Measurements from ENCODE around the gene DNAH2. TPM values are rescaled to one million over a fixed set of nuclear protein-coding genes. Genes with fewer than 3 reads are reported as not detected.

The DNAH2 gene
- total and polyA plus RNA-seq, 9 of the 15 experiments (the other 6 are each of a cell fraction or from before 2014, with no cell fraction given): 0.03 TPM; not detected in 8

DNA sequence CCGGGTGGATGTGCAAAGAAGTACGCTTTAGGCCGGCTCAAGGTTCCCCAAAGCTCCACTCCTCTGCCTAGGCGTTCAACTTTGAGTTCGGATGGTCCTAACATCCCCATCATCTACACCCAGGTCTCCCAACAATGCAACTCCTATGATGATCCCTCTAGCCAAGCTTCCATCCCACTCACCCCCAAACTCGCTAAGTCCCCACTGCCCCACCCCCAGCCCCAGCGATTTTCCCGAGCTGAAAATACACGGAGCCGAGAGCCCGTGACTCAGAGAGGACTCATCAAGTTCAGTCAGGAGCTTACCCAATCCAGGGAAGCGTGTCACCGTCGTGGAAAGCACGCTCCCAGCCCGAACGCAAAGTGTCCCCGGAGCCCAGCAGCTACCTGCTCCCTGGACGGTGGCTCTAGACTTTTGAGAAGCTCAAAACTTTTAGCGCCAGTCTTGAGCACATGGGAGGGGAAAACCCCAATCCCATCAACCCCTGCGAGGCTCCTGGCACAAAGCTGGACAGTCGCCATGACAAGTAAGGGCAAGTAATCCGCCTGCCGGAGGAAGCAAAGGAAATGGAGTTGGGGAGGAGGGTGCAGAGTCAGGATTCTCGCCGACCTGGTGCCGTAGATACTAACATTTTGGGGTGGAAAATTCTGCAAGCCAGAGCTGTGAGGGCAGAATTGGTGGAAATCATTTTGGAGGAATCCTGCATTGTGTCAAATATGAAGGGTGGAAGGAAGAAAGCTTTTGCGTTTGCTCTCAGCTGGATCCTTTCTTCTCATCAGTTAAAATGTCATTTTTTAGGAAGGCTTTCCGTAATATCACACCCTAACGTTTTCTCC is 30.3 kb upstream of the DNAH2 start, which contains the start of gene TP53 (continued):
- TF ChIP-seq, protein P1, sequence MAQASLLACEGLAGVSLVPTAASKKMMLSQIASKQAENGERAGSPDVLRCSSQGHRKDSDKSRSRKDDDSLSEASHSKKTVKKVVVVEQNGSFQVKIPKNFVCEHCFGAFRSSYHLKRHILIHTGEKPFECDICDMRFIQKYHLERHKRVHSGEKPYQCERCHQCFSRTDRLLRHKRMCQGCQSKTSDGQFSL (CRISPR knock-in tag; IDR thresholded peaks at IDR 0.05): no peak
- TF ChIP-seq, protein P1 (tag; IDR thresholded peaks at IDR 0.05): 0 out of 4 replicates have a peak, but pooled peaks of 1 of the 2 experiments have one; percentile 12
- TF ChIP-seq SMARCA5 (IDR thresholded peaks at IDR 0.05) (no peak), CHD2 (IDR thresholded peaks at IDR 0.05; ENCODE audit: low read depth, low read length) (no peak), ZNF239 (CRISPR knock-in tag; IDR thresholded peaks at IDR 0.05) (no peak), POLR3G (IDR thresholded peaks at IDR 0.05; ENCODE audit: extremely low read depth, insufficient read length, insufficient replicate concordance) (no peak), ZNF134 (CRISPR knock-in tag; conservative IDR thresholded peaks at IDR 0.05) (no peak), HMG20A (CRISPR knock-in tag; conservative IDR thresholded peaks at IDR 0.05) (no peak), ZFP30 (CRISPR knock-in tag; IDR thresholded peaks at IDR 0.05; ENCODE audit: borderline replicate concordance) (no peak), GABPB1 (CRISPR knock-in tag; IDR thresholded peaks at IDR 0.05) (peak; percentile 56; the same call in 1 of the 2 replicates), SIRT6 (IDR thresholded peaks at IDR 0.05; ENCODE audit: low read depth, low read length) (no peak), SIN3B (IDR thresholded peaks at IDR 0.05; ENCODE audit: low read depth) (no peak), TAF1 (IDR thresholded peaks at IDR 0.05; ENCODE audit: control insufficient read depth, extremely low read depth, insufficient read depth, low read length, severe bottlenecking) (peak; percentile 93), POLR2G (IDR thresholded peaks at IDR 0.05; ENCODE audit: low read depth, low read length) (peak; percentile 92), GABPB2 (CRISPR knock-in tag; conservative IDR thresholded peaks at IDR 0.05) (no peak), FOXK2 (conservative IDR thresholded peaks at IDR 0.05 in 1 of 2, IDR thresholded peaks at IDR 0.05 in 1 of 2; ENCODE audit: low read depth in 2 of 2) (peak in 1 of 2 experiments; percentile 56; a peak in 1 of 4 replicates), TAF9B (IDR thresholded peaks at IDR 0.05; ENCODE audit: partially characterized antibody) (peak; percentile 79), ZNF121 (CRISPR knock-in tag; conservative IDR thresholded peaks at IDR 0.05) (no peak), TAL1 (IDR thresholded peaks at IDR 0.05) (no peak)
- TF ChIP-seq, protein P2, sequence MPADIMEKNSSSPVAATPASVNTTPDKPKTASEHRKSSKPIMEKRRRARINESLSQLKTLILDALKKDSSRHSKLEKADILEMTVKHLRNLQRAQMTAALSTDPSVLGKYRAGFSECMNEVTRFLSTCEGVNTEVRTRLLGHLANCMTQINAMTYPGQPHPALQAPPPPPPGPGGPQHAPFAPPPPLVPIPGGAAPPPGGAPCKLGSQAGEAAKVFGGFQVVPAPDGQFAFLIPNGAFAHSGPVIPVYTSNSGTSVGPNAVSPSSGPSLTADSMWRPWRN (IDR thresholded peaks at IDR 0.05; ENCODE audit: low read depth): no peak
- TF ChIP-seq, protein P3, sequence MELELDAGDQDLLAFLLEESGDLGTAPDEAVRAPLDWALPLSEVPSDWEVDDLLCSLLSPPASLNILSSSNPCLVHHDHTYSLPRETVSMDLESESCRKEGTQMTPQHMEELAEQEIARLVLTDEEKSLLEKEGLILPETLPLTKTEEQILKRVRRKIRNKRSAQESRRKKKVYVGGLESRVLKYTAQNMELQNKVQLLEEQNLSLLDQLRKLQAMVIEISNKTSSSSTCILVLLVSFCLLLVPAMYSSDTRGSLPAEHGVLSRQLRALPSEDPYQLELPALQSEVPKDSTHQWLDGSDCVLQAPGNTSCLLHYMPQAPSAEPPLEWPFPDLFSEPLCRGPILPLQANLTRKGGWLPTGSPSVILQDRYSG (tag; conservative IDR thresholded peaks at IDR 0.05; ENCODE audit: low read depth): no peak
- TF ChIP-seq, protein P4, sequence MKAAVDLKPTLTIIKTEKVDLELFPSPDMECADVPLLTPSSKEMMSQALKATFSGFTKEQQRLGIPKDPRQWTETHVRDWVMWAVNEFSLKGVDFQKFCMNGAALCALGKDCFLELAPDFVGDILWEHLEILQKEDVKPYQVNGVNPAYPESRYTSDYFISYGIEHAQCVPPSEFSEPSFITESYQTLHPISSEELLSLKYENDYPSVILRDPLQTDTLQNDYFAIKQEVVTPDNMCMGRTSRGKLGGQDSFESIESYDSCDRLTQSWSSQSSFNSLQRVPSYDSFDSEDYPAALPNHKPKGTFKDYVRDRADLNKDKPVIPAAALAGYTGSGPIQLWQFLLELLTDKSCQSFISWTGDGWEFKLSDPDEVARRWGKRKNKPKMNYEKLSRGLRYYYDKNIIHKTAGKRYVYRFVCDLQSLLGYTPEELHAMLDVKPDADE (conservative IDR thresholded peaks at IDR 0.05; ENCODE audit: control insufficient read depth, low read depth, low read length): peak; percentile 72
- TF ChIP-seq, protein P5, sequence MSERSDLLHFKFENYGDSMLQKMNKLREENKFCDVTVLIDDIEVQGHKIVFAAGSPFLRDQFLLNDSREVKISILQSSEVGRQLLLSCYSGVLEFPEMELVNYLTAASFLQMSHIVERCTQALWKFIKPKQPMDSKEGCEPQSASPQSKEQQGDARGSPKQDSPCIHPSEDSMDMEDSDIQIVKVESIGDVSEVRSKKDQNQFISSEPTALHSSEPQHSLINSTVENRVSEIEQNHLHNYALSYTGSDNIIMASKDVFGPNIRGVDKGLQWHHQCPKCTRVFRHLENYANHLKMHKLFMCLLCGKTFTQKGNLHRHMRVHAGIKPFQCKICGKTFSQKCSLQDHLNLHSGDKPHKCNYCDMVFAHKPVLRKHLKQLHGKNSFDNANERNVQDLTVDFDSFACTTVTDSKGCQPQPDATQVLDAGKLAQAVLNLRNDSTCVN (CRISPR knock-in tag; IDR thresholded peaks at IDR 0.05): no peak

Data from K562 (cell line).